H9 (cell line): ENCODE measurements around the gene CPAMD8. TPM values are rescaled to one million over a fixed set of nuclear protein-coding genes. Genes with fewer than 3 reads are reported as not detected.

ENCODE experiments used
- DNase-seq: peaks from one replicate; pipeline ENCODE4 v3.0.0-alpha.2; 2017
- H2AFZ ChIP-seq: one replicate; pipeline ENCODE4 v1.6.1; 2013; ENCODE audit warnings: mild to moderate bottlenecking, low read length, control low read depth, moderate library complexity
- H2AK5ac ChIP-seq: 2 replicates; pipeline ENCODE4 v1.6.1; 2013; ENCODE audit warnings: low read length, control low read depth, mixed read lengths; ENCODE audit not compliant: insufficient read length
- H2BK120ac ChIP-seq: one replicate; pipeline ENCODE4 v1.6.1; 2013; ENCODE audit warnings: low read depth, mild to moderate bottlenecking, low read length, control low read depth, inconsistent platforms; ENCODE audit not compliant: poor library complexity, severe bottlenecking
- H2BK12ac ChIP-seq: 2 replicates; pipeline ENCODE4 v1.6.1; 2013; ENCODE audit warnings: low read length, control low read depth, mixed read lengths, low read depth; ENCODE audit not compliant: insufficient read length
- H2BK15ac ChIP-seq: 2 replicates; pipeline ENCODE4 v1.6.1; 2013; ENCODE audit warnings: low read depth, low read length, control low read depth
- H2BK20ac ChIP-seq: one replicate; pipeline ENCODE4 v1.6.1; 2013; ENCODE audit warnings: low read depth, mild to moderate bottlenecking, low read length, control low read depth, inconsistent platforms; ENCODE audit not compliant: poor library complexity, severe bottlenecking
- H2BK5ac ChIP-seq: 2 replicates; pipeline ENCODE4 v1.6.1; 2013; ENCODE audit warnings: low read length, control low read depth, mixed read lengths; ENCODE audit not compliant: insufficient read length
- H3K14ac ChIP-seq: 2 replicates; pipeline ENCODE4 v1.6.1; 2013; ENCODE audit warnings: low read length, control low read depth; ENCODE audit not compliant: insufficient read depth
- H3K18ac ChIP-seq: 2 replicates; pipeline ENCODE4 v1.6.1; 2013; ENCODE audit warnings: low read depth, mild to moderate bottlenecking, mixed read lengths, low read length, control low read depth; ENCODE audit not compliant: insufficient read length
- H3K23ac ChIP-seq: 2 replicates; pipeline ENCODE4 v1.6.1; 2013; ENCODE audit warnings: low read length, control low read depth, mixed read lengths, low read depth; ENCODE audit not compliant: insufficient read length
- H3K23me2 ChIP-seq: 2 replicates; pipeline ENCODE4 v1.6.1; 2013; ENCODE audit warnings: low read depth, mild to moderate bottlenecking, mixed read lengths, low read length, control low read depth; ENCODE audit not compliant: insufficient read length, poor library complexity, severe bottlenecking
- H3K27ac ChIP-seq: 2 replicates; pipeline ENCODE4 v1.5.1; 2013; ENCODE audit warnings: low read length, control low read depth, mixed read lengths, low read depth; ENCODE audit not compliant: insufficient read length
- H3K27me3 ChIP-seq: 2 replicates; pipeline ENCODE4 v1.6.1; 2013; ENCODE audit warnings: low read length, control low read depth, inconsistent platforms; ENCODE audit not compliant: insufficient read depth
- H3K4ac ChIP-seq: 2 replicates; pipeline ENCODE4 v1.6.1; 2013; ENCODE audit warnings: low read depth, mild to moderate bottlenecking, control low read depth, inconsistent platforms, low read length, moderate library complexity
- H3K4me1 ChIP-seq: 2 replicates; pipeline ENCODE4 v1.6.1; 2013; ENCODE audit warnings: low read length, control low read depth, inconsistent platforms; ENCODE audit not compliant: insufficient read depth
- H3K4me2 ChIP-seq: 2 replicates; pipeline ENCODE4 v1.6.1; 2013; ENCODE audit warnings: low read length, control low read depth, mixed read lengths; ENCODE audit not compliant: insufficient read length, insufficient read depth
- H3K56ac ChIP-seq: 2 replicates; pipeline ENCODE4 v1.6.1; 2013; ENCODE audit warnings: low read depth, mild to moderate bottlenecking, mixed read lengths, low read length, control low read depth; ENCODE audit not compliant: insufficient read length
- H3K79me1 ChIP-seq: 2 replicates; pipeline ENCODE4 v1.6.1; 2013; ENCODE audit warnings: low read depth, mild to moderate bottlenecking, moderate library complexity, low read length, control low read depth, inconsistent platforms; ENCODE audit not compliant: insufficient read depth, poor library complexity, severe bottlenecking
- H3K79me2 ChIP-seq: 2 replicates; pipeline ENCODE4 v1.6.1; 2013; ENCODE audit warnings: low read length, control low read depth, inconsistent platforms; ENCODE audit not compliant: insufficient read depth
- H3K9ac ChIP-seq: 2 replicates; pipeline ENCODE4 v1.6.1; 2013; ENCODE audit warnings: low read length, control low read depth, mixed read lengths; ENCODE audit not compliant: insufficient read length; ENCODE audit errors: extremely low read depth
- H3K9me3 ChIP-seq: one replicate; pipeline ENCODE4 v1.6.1; 2013; ENCODE audit warnings: low read depth, low read length, inconsistent platforms; ENCODE audit not compliant: control insufficient read depth
- H3T11ph ChIP-seq: one replicate; pipeline ENCODE4 v1.6.1; 2013; ENCODE audit warnings: mild to moderate bottlenecking, low read length, control low read depth, inconsistent platforms
- H4K20me1 ChIP-seq: one replicate; pipeline ENCODE4 v1.6.1; 2013; ENCODE audit not compliant: control insufficient read depth, insufficient read length, insufficient read depth
- H4K5ac ChIP-seq: 2 replicates; pipeline ENCODE4 v1.6.1; 2013; ENCODE audit warnings: low read depth, mild to moderate bottlenecking, mixed read lengths, low read length, control low read depth; ENCODE audit not compliant: insufficient read length
- H4K8ac ChIP-seq: replicated peaks from 2 replicates; pipeline ENCODE4 v1.6.1; 2013; ENCODE audit warnings: low read length, control low read depth, mixed read lengths, low read depth; ENCODE audit not compliant: insufficient read length
- H4K91ac ChIP-seq: 2 replicates; pipeline ENCODE4 v1.6.1; 2013; ENCODE audit warnings: low read depth, mild to moderate bottlenecking, moderate library complexity, mixed read lengths, low read length, control low read depth; ENCODE audit not compliant: insufficient read length
- H3K27ac Mint-ChIP-seq, 3 experiments: 2 replicates in 2 of 3; 3 replicates in 1 of 3; pipeline ENCODE4 v1.8.0; 2020 to 2021; ENCODE audit warnings: mixed read lengths in 3 of 3, mild to moderate bottlenecking in 1 of 3, moderate library complexity in 1 of 3
- H3K27me3 Mint-ChIP-seq: 2 replicates; pipeline ENCODE4 v1.8.0; 2021; ENCODE audit warnings: low read depth, mild to moderate bottlenecking, moderate library complexity, mixed read lengths
- H3K36me3 Mint-ChIP-seq, 3 experiments: 2 replicates in 2 of 3; 3 replicates in 1 of 3; pipeline ENCODE4 v1.8.0; 2020 to 2021; ENCODE audit warnings: low read depth in 3 of 3, mixed read lengths in 3 of 3; ENCODE audit not compliant: insufficient read depth in 1 of 3
- H3K4me1 Mint-ChIP-seq, 2 experiments: 2 replicates each; pipeline ENCODE4 v1.8.0; 2020; ENCODE audit warnings: mixed read lengths in 2 of 2
- H3K4me3 Mint-ChIP-seq, 2 experiments: 2 replicates in 1 of 2; 3 replicates in 1 of 2; pipeline ENCODE4 v1.8.0; 2020 to 2021; ENCODE audit warnings: mild to moderate bottlenecking in 2 of 2, mixed read lengths in 2 of 2, moderate library complexity in 1 of 2
- H3K9me3 Mint-ChIP-seq, 2 experiments: 2 replicates in 1 of 2; 3 replicates in 1 of 2; pipeline ENCODE4 v1.8.0; 2020; ENCODE audit warnings: mild to moderate bottlenecking in 2 of 2, mixed read lengths in 2 of 2, moderate library complexity in 1 of 2
- CTCF ChIP-seq: fragments of 200-600 bp; sonication (generic); conservative IDR thresholded peaks from 3 replicates; pipeline ENCODE4 v1.8.0; 2021; ENCODE audit warnings: antibody characterized with exemption, mild to moderate bottlenecking
- WGBS: extraction: QIAGEN DNeasy Blood & Tissue Kit; methylation state at CpG from one replicate; pipeline ENCODE4 v1.1.7; 2013; ENCODE audit warnings: missing lambda C conversion rate, low lambda C conversion rate, mixed read lengths; ENCODE audit not compliant: insufficient read length; ENCODE audit errors: extremely low coverage; 5-methylcytosine and 5-hydroxymethylcytosine counted together
- total RNA-seq: library from RNA; stranded (reverse); gene quantifications from 2 replicates; pipeline ENCODE4 v1.2.1, GENCODE V29; 2021

The CPAMD8 gene
- total RNA-seq, 1 experiment from 2014 or later, result 12.0 TPM

DNA sequence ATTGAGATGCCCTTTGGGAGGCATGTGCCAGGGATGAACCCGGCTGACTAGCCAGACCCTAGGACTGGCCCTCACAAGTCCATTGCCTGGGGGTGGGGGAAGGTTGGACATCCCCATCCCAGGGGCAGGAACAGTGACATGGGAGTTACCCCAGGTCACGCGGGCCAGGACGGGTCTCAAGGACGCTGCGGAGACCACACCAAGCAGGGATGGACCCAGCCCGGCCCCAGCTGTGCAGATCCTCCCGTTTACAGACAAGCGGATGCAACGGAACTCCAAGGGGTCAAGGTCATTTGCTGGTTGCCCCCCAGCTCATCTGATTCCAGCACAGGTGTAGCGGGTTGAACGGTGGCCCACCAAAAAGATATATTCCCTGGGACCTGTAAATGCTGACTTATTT is 117.9 kb downstream of the CPAMD8 start:
- Histone ChIP-seq H2AK5ac (no peak overlapping the region), H2BK15ac (no peak overlapping the region), H3K79me1 (no peaks in the 10 kb centered on the region), H3K56ac (no peak overlapping the region), H3K23ac (no peak overlapping the region), H4K5ac (no peak overlapping the region), H2BK12ac (no peak overlapping the region), H3K27me3 (no peaks in the 10 kb centered on the region), H3K79me2 (no peaks in the 10 kb centered on the region), H3T11ph (no peak overlapping the region), H2BK20ac (no peak overlapping the region), H2BK5ac (no peak overlapping the region), H3K4ac (no peak overlapping the region), H3K18ac (no peak overlapping the region), H4K91ac (no peak overlapping the region), H3K9me3 (peaks cover 7% of the 10 kb centered on the region), H3K4me1 (no peaks in the 10 kb centered on the region), H2BK120ac (no peak overlapping the region), H4K8ac (no peak overlapping the region), H2AFZ (no peak overlapping the region), H3K4me2 (no peak overlapping the region), H3K23me2 (no peaks in the 10 kb centered on the region), H3K9ac (no peak overlapping the region), H4K20me1 (no peaks in the 10 kb centered on the region), H3K27ac (no peak overlapping the region), H3K14ac (no peak overlapping the region)
- WGBS, result no CpG with 5 or more reads among the region's 12 CpGs
- TF ChIP-seq CTCF, result no peak
- H3K9me3 Mint-ChIP-seq, result peaks cover 26 to 28% of the 10 kb centered on the region in 2 experiments
- H3K36me3 Mint-ChIP-seq, result peaks cover 16 to 25% (median 17%) of the 10 kb centered on the region in 3 experiments
- H3K4me1 Mint-ChIP-seq, result peaks cover 0 to 5% of the 10 kb centered on the region in 2 experiments; a peak in 1 of 4 replicates
- H3K27ac Mint-ChIP-seq, result no peak overlapping the region
- no peak overlapping the region for H3K4me3 Mint-ChIP-seq
- no peak for DNase-seq
- H3K27me3 Mint-ChIP-seq, result peaks cover 3% of the 10 kb centered on the region
